SIG-M5 treated with dmso at 0.1 percent for 504 hours (cell line): ENCODE data around the gene PIH1D2.
A peak's percentile ranks its signal among the peaks of the same experiment; 100 is the strongest.
"Not testable (repeated sequence)": the region's sequence is repeated elsewhere in the genome, so short reads cannot be mapped to it uniquely, and the experiment has no call there.

Experiments
- DNase-seq: peaks from one replicate; lab custom pipeline; 2025; ENCODE audit not compliant: unreplicated experiment; lab: John Stamatoyannopoulos, UW

PIH1D2 gene, protein sequence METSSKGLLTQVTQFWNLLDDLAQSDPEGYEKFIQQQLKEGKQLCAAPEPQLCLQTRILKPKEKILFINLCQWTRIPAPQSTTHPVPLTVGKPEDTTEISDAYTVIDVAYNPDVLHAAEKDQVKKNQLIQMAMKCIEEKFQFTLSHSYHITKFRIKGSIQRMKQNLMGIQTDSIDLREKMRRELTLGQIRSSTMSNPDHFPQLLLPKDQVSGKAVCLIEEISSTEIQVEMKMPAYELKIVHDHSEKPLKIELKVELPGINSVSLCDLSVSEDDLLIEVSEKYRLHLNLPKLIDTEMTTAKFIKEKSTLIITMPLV

DNA sequence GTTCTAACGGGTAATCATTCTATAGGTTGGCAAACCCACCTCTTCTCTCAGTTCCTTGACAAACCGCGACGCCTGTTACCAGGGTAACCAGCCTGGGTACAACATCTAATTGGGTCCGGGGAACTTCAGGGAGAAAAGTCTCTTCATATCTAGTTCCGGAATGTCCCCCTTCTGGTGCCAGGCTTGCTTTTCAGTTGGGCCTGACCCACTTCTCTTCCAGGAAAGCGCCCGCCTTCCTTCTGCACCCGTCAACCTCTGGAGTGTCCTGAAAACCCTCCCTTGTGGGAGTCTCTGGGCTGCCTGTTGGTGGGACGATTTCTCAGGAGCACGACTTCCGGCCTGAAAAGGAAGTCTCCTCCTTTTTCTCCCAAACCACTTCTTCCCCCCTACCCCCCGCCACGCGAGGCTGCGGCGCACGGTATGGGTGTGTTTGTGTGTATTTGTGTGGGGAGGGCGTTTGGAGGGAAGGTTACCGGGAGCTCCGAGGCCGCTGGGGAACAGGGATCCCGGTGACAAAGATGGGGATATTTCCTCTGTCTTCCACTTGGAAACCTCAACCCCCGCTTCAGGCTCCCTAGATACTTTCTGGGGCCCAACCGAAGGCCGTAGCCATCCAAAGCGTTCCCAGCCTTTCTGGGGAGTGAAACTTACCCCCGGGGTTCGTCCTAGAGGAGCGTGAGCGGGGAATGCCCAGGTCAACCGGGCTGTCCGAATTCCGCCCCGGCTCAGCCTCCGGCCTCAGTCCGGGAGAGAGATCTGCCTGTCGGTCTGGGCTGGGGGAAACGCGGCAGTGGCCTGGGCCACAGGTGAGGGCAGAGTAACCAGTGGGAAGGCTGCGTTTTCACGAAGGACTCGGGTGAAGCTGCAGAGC lies at the start of gene PIH1D2, which contains the start of gene NKAPD1:
TSS of gene PIH1D2 (minus strand) at position 77 of the 871 bp plus-strand sequence. CDS start 843 bp downstream, outside the sequence.
TSS of gene NKAPD1 (plus strand) at position 359 of the 871 bp plus-strand sequence. CDS start 1,276 bp downstream, outside the sequence.
- DNase-seq = peak; percentile 97

- no peak for DNase-seq
These were observed 49.3 kb upstream of the PIH1D2 start for GRCh38 chr11:112123129-112123528.

GRCh38 chr11:112121981-112122615 lies 48.3 kb upstream of the PIH1D2 start:
- no peak for DNase-seq

- DNase-seq = no peak
These were observed 44.4 kb upstream of the PIH1D2 start for GRCh38 chr11:112118176-112118575.

- no peak for DNase-seq
These were observed 41.6 kb upstream of the PIH1D2 start for GRCh38 chr11:112115386-112115785.

GRCh38 chr11:112114460-112114859 lies 40.6 kb upstream of the PIH1D2 start:
- no peak for DNase-seq

- DNase-seq = peak; percentile 71
These were observed 40.0 kb upstream of the PIH1D2 start for GRCh38 chr11:112113539-112114457.

- no peak for DNase-seq
These were observed 32.3 kb upstream of the PIH1D2 start for GRCh38 chr11:112106070-112106469.

GRCh38 chr11:112103446-112103845 lies 29.6 kb upstream of the PIH1D2 start:
- DNase-seq = peak; percentile 67

GRCh38 chr11:112100462-112100861 lies 26.6 kb upstream of the PIH1D2 start:
- DNase-seq = no peak

GRCh38 chr11:112097734-112098528 lies 24.1 kb upstream of the PIH1D2 start:
- DNase-seq = no peak

DNA sequence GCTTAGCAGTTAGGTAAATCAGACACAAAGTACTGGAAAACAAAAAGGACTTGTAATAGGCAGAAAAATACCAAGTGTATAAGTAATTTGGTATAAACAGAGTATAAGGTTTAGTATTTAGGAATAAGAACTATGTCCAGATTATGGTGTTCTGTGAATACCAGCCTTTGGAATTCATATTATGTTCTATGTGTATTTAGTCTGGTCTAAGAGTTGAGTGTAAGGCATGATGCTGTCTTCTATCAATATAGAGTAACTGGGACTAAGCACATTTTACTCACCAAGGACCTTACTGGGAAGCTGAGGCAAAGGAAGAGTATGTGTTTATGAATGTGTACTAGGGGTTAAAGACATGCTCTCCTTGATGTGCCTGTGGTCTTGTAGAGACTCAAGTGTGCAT lies 22.4 kb upstream of the PIH1D2 start:
- DNase-seq = no peak

GRCh38 chr11:112095302-112095701 lies 21.5 kb upstream of the PIH1D2 start:
- DNase-seq = not testable (repeated sequence)

DNA sequence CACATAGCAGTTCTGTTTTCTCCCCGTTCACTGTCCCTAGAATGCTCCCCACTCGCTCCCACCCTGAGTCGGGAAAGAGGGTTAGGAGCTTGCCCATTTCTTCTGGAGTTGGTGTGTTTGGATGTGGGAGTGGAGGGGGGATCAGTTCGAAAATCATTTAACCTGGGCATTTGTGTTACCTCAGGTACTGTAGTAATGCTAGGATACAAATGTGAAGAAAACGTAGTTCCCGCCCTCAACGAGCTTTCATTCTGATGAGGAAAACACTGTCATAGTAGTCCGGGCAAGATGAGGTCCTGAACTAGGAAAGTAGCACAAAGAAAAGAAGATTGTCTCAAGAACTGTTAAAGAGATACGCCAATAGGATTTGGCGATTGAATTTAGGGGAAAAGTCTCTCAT lies 13.4 kb upstream of the PIH1D2 start:
- DNase-seq = no peak

- DNase-seq = peak; percentile 95
These were observed 12.8 kb upstream of the PIH1D2 start, which contains the start of the genes SDHD and TIMM8B for GRCh38 chr11:112086422-112087191. Gene SDHD (plus strand): TSS chr11:112086873. CDS start chr11:112086908, 35 bp downstream. Gene TIMM8B (minus strand): TSS chr11:112086756. CDS start chr11:112086723, 33 bp downstream.

DNA sequence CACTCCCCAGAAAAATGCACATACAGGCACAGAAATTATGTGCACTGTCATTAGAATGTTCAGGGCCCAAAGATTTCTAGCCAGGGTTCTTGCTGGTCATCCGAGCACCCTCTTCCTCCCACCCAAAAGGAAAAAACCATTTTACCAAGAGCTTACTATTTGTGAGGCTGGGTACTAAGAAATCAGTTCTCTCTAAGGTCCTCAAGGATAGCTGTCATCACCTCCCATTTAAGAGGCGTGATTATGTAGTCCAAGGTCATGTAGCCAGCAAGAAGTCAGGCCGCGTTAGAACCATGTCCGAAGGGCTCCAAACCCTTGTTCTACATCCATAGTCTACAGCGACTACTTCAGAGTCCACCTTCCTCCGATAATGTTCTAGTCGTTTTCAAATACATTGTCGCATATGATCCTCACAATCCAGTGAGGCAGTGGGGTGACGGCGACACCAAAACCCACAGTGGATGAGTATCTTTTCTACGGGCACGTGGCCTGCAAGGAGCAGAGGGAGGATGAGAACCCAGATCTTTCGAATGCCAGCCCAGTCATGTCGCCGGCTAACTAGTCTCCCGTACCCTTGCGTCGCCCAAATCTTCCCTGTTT lies 12.1 kb upstream of the PIH1D2 start:
- DNase-seq = peak; percentile 28

DNA sequence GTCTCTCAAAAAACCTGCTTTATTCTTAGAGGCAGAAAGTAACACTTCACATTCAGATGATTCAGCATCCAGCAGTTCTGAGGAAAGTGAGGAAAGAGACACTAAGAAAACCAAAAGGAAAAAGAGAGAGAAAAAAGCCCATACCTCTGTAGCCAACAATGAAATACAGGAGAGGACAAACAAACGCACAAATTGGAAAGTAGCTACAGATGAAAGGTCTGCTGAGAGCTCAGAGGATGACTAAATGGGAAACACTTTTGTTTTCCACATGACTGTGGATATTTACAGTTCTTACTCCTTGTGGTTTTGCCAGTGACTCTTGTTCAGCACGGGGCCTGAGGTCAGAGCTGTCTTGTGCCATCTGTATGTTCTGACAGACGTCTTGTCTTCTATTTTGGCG lies 8.9 kb upstream of the PIH1D2 start:
- peak; percentile 13 for DNase-seq

DNA sequence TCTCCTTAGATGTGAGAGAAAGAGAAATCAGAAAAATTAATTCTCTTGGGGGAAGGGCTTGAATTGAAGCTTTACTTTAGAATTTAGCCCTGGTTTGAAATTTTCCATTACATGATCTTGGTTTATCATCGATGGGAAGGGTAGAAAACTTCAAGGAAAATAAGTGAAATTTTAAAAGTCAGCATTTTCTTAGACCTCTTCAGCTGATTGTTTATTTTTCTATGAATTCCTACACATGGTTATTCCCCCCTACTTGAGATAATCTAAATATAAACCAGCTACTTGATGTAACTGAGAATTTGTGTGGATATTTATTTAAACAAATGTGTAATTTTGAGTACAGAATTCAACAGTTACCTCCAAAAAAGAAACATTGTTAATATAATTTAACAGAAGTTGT lies 10.9 kb downstream of the PIH1D2 start:
- DNase-seq = no peak
